NCI-H1694 treated with DMSO at 0.1 percent for 48 hours (cell line): ENCODE results near the gene NFIC.
A peak's percentile ranks its signal among the peaks of the same experiment; 100 is the strongest.

Experiments used
- DNase-seq: peaks from one replicate; lab custom pipeline; 2025; lab: John Stamatoyannopoulos, UW

The NFIC gene

DNA sequence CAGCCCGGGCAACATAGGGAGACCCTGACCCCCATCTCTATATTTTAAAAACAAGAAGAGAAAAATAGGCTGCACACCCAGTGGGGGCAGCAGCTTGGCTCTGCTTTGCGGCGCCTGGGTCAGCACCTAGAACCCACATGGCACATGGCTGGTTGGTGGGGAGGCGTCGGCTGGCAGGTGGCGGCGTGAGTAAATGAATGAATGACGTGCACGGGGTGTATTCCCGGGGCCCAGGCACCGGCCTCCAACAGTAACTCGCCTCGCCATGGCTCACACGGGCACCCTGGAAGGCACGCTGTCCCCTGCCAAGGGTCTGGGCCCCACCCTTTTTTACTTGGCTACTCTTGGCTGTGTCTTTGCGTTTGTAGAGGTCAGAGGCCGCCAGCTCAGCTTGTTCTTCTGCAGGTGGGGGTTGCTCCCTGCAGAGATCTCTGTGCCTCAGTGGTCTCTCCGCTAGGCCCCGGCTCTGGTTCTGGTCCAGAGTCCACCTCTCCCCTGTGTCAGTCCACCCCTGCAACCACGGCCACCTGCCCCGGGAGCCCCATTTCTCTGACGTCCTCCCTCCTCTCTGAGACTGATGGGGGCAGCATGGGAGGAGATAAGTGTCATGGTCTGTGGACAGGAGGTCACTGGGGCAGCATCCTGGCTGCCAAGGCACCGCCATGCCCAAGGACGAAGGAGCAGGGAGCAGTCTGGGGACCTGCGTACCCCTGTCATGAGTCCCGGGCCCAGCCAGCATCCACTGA is 145.3 kb downstream of the NFIC start:
- no peak for DNase-seq

DNA sequence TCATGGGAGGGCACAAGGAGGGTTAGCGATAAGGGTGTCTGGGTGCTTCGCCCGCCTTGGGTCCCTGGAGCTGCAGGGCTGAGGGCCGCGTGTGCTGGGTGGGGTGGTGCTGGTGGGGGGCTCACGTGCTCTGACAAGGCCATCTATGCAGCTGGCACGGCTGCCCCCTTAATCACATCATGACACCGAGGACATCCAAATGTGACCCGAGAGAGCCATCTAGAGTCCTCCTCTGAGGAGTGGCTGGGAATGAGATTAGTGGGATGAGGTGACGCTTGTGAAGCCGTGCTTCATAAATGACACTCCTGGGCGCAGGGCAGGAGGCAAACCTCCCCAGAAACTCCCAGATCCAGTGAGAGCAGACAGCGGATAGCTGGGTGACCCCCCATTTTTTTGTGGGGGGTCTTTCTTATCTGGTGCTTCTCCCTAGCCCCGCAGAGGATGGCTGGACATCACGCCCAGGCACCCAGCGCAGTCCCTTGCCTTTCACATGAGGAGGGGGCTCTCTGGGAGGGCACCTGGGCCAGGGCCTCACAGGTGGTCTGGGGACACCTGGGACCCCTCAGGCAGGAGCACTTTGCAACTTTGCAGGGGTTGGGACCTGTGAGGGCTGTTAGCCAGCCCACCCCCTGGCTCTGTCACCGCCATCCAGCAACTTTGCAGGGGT is 146.3 kb downstream of the NFIC start:
- no peak for DNase-seq

DNA sequence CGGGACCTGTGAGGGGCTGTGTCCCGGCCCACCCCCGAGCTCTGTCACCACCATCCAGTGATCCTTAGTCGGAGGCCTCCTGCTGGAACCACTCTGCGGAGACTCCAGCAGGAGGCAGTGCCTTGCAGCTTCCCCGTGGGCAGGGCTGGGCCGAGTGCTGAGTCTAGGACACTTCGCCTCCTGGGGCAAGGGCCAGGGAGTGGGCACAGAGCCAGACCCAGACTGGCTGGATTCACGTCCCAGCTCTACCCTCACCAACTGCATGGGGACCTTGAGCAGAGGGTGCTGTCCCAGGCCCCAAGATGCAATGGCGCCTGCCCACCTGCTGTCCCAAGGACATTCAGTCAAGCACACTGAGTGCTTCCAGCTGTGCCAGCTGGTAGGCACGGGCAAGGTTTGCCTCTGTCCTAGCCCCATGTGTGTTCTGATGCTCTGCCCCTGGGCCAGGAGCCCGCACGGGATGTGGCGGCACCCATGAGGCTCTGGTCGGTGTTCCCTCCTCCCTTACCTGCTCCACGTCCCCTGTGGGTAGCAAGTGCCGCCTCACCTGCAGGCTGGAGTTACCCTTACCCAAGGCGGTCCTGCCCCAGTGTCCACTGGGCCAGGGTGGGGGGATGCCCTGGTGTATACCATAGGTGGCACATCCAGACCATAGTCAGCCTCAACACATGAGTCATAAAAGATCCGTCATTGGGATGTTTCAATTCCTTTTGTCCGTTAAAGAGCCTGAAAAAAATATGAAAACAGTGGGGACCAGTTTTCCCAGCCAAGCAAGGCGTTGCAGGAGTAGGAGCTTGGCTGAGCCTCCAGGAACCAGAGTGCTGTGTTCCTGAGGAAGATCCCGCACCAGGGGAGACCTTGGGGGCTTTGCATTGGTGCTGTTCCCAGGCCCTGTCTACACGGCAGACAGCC is 147.1 kb downstream of the NFIC start:
- DNase-seq: no peak

DNA sequence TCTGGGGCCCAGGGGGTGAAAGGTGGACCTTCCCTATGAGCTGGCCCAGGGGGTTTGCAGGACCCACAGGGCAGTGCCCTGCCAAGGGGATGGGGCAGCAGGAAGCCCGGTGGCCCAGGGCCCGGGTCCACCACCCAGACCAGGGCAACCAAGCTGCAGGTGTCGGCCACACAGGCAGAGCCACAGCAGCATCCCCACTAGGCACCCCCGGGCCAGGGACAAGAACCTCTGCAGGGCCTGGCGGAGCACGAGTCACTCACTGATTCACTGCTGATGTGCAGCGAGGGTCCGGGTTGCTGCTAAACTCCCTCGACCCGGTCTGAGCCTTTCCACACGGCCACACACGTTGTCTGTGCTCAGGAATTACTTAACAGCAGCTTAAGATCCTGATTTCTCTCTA is 148.5 kb downstream of the NFIC start:
- no peak for DNase-seq

DNA sequence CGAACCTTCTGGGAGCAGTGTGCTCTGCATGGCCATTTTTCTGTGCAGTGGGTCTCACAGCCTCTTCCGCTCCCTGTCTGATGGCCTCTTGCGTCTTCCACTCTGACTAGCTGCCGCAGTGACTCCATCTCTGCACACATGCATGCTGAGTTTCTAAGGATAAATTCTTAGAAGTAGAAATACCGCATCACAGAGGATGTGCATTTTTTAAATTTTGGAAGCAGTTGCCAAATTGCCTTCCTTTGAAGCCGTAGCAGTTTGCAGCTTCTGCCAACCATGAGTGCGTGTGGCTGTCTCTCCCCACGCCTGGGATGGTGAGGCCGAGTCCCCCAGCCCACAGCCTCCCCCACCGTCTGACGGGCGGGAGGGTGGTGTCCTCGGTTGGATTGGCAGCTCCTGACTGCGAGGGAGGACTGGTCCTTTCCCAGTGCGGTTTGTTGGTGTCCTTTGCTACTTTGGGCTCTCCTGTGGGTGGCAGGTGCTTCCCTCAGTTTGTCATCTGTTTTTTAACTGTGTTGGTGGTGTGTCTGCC is 149.6 kb downstream of the NFIC start:
- DNase-seq: no peak

DNA sequence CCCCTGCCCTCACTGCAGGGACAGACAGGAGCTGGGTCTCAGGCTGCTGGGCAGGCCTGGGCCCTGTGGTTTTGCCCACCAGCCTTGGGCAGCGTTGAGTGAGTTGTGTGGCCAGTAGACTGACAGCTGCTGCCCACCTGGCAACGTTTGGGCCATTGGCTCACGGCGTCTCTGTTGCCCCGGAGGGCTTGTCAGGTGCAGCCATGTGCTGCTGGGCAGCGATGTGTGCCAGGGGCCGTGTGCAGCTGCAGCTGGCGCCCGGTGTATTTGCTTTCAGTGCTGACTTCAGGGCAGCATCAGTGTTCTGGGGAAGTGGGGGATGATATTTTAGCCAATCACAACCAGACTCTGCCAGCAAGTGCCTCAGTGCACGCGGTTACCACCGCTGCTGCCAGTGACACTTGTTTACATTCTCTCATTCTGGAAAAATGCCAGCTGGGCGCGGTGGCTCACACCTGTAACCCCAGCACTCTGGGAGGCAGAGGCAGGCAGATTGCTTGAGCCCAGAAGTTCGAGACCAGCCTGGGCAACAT is 150.4 kb downstream of the NFIC start:
- peak; percentile 31 for DNase-seq

DNA sequence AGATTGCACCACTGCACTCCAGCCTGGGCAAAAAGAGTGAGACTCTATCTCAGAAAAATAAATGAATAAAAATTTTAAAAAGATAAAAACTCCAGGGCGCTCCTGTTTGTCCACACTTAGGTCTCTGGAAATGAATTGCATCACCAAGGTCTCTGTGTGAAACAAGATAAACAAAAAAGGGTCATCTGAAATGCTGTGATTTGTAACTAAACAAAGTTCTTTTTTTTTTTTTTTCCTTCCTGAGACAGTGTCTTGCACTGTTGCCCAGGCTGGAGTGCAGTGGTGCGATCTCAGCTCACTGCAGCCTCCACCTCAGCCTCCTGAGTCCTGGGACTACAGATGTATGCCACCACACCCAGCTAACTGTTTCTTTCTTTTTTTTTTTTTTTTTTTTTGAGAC is 151.3 kb downstream of the NFIC start:
- no peak for DNase-seq

DNA sequence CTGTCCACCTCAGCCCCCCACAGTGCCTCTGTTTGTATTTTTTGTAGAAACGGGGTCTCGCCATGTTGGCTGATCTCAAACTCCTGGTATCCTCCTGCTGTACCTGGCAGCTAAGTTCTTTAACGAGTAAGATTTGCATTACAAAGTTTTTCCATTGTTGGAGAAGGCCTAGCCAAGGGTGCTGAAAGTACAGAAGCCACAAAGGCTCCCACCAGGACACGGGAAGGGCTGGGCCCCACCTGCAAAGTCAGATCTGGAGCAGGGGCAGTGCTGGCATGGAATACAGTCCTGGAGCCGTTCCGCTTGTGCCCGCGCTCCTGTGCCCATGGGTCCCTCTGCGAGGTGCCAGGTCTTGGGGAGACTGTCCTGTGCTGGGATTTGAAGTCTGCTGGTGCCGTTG is 151.9 kb downstream of the NFIC start:
- no peak for DNase-seq

DNA sequence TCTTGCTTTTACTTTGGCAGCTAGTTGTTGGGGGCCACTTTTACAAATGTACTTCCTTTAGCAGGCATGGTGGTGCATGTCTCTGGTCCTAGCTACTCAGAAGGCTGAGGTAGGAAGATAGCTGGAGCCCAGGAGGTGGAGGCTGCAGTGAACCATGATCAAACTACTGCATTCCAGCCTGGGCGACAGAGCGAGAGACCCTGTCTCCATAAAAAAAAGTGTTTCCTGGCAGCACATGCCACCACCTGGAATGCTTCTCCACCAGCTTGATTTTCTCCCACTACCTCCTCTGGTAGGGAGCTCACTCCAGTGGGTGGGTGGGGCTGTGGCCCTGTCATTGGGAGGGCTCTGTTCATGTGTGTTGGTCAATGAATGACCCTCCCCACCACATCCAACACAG is 152.3 kb downstream of the NFIC start:
- DNase-seq: no peak
